GM13976 (cell line): ENCODE data around the gene PTPN4.

Experiments
- DNase-seq: peaks from one replicate; pipeline ENCODE4 v3.0.0; 2012; ENCODE audit warnings: low spot score
- CTCF ChIP-seq: IDR thresholded peaks from 2 replicates; pipeline ENCODE4 v1.5.1; 2012; ENCODE audit warnings: borderline replicate concordance, mild to moderate bottlenecking; ENCODE audit not compliant: insufficient read depth; ENCODE audit errors: extremely low read depth, missing control alignments, control extremely low read depth
- in situ Hi-C: fragments of 300-500 bp; cut with MboI; formaldehyde crosslinking; loops from one replicate; pipeline ENCODE4 v1.12.0; 2022; ENCODE audit warnings: low sequenced_read_pairs, mixed read lengths, inconsistent platforms; ENCODE audit not compliant: unreplicated experiment

Gene PTPN4

DNA sequence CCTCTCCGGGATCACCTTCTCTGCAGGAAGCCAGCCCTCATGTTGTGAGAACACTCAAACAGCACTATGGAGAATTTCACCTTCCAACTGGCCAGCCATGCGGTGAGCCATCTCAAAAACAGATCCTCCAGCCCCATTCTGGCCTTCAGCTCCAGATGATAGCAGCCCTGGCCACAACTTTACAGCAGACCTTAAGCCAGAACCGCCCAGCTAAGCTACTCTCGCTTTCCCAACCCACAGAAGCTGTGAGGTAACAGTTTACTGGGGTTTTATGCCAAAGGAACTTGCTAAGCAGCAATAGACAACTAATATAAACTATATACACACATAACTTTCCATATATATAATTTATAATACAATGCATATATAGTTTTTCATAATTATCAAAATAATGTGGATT, 11.6 kb upstream of the PTPN4 start:
- in situ Hi-C loops = no loop called here
- DNase-seq = no peak
- TF ChIP-seq CTCF = no peak

- no peak for DNase-seq
- no peak for TF ChIP-seq CTCF
- in situ Hi-C loops = loop anchor here (5.0 kb wide), 1 partner anchor 423 kb away; no protein-coding TSS in a partner anchor
Measured at GRCh38 chr2:119749477-119750012, 10.2 kb upstream of the PTPN4 start.

DNA sequence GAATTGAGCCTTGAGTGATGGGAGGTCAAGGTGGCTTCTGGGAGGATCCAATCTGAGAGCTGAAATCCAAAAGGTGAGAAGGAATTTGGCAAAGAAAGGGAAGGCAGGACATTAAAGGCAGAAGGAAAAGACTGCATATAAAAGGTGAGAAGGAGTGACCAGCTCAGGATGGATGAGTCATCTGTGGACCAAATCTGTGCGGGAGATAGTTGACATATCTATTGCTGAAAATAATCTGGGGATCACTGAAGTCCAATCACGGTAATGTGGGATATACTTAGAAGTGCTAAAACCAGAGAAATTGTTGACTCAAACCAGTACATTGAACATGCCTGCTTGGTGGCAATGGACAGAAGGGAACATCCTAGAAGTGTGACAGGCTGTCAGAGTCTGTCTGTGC, 8.0 kb upstream of the PTPN4 start:
- DNase-seq = no peak
- in situ Hi-C loops = loop anchor here (5.0 kb wide), 1 partner anchor 421 kb away; no protein-coding TSS in a partner anchor
- no peak for TF ChIP-seq CTCF

GRCh38 chr2:119753041-119753929, 6.4 kb upstream of the PTPN4 start:
- in situ Hi-C loops = loop anchor here (5.0 kb wide), 1 partner anchor 419 kb away; no protein-coding TSS in a partner anchor
- DNase-seq = peak; percentile 60
- peak; percentile 63 for TF ChIP-seq CTCF

DNA sequence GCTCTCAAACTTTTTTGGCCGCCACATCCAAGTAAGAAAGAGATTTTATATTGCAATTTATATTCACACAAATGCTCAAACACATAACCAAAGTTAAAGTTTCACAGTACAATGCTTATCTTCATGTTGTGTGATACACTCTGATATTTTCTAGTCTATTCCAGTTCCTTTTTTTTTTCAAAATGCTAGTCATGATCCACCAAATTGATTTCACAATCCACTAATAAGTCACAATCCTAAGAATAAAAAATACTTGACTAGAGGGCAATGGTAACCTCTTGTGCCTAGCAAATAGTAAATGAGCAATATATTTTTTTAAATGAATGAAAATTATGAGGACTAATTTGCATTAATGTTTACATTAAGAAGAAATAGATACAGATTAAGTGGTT, 5.8 kb upstream of the PTPN4 start:
- in situ Hi-C loops = loop anchor here (5.0 kb wide), 1 partner anchor 418 kb away; no protein-coding TSS in a partner anchor
- no peak for TF ChIP-seq CTCF
- no peak for DNase-seq

DNA sequence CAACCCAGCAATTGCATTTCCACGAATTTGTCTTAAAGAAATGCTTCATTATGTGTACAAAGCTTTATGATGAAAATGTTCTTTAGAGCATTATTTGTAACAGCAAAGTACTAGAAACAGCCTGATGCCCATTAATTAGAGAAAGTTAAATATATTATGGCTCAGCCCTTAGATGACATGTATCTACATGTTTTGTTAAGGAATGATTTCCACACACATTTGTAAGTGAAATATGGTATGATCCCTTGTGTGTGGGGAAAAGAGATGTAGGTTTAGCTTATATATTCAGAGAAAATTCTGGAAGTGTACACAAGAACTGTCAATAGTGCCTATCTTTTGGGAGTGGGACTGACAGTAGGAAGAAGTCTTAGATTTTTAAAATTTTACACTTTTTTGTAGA, 3.8 kb upstream of the PTPN4 start:
- DNase-seq = no peak
- in situ Hi-C loops = no loop called here
- TF ChIP-seq CTCF = no peak
